ENCODE results near the gene TFRC.
"Not testable (repeated sequence)": the region's sequence is repeated elsewhere in the genome, so short reads cannot be mapped to it uniquely, and the experiment has no call there.

The TFRC gene

DNA sequence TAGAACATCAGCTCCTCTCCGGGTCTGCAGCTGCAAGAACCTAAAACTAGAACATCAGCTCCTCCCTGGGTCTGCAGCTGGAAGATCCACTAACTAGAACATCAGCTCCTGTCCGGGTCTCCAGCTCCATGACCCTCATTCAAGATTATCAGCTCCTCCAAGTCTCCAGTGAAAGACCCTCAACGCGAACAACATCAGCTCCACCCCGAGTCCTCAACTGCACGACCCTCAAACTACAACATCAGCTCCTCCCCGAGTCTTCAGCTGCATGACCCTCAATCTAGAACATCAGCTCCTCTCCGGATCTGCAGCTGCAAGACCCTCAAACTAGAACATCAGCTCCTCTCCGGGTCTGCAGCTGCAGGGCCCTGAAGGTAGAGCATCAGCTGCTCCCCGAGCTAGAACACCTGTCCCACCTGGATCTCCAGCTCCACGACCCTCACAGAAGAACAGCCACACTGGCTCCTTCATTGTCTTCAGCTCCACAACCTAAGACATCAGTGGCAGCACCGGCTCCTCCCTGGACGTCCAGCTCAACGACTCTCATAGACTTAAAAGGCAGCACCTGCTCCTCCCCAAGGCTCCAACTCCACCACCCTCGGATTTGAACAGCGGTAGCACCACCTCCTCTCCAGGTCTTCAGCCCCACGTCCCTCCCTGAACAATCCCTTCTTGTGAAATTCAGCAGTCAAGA is 77.4 kb downstream of the TFRC start:
- not testable (repeated sequence) for DNase-seq (ENCODE audit: low read depth, low spot score)

DNA sequence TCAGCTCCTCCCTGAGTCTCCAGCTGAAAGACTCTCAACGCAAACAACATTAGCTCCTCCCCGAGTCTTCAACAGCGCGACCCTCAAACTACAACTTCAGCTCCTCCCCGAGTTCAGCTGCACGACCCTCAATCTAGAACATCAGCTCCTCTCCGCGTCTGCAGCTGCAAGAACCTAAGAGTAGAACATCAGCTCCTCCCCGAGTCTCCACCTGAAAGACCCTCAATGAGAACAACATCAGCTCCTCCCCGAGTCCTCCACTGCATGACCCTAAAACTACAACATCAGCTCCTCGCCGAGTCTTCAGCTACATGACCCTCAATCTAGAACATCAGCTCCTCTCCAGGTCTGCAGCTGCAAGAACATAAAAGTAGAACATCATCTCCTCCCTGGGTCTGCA is 78.3 kb downstream of the TFRC start:
- DNase-seq (ENCODE audit: low read depth, low spot score) = no peak

DNA sequence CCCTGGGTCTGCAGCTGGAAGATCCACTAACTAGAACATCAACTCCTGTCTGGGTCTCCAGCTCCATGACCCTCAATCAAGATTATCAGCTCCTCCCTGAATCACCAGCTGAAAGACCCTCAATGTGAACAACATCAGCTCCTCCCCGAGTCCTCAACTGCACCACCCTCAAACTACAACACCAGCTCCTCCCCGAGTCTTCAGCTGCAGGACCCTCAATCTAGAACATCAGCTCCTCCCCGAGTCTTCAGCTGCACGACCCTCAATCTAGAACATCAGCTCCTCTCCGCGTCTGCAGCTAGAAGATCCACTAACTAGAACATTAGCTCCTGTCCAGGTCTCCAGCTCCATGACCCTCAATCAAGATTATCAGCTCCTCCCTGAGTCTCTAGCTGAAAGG is 79.2 kb downstream of the TFRC start:
- DNase-seq (ENCODE audit: low read depth, low spot score) = not testable (repeated sequence)

DNA sequence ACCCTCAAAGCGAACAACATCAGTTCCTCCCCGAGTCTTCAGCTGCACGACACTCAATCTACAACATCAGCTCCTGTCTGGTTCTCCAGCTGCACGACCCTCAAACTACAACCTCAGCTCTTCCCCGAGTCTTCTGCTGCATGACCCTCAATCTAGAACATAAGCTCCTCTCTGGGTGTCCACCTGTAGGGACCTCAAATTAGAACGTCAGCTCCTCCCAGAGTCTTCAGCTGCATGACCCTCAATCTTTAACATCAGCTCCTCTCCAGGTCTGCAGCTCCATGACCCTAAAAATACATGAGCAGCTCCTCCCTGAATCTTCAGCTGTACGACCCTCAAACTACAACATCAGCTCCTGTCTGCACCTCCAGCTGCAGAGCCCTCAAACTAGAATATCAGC is 80.7 kb downstream of the TFRC start:
- not testable (repeated sequence) for DNase-seq (ENCODE audit: low read depth, low spot score)

DNA sequence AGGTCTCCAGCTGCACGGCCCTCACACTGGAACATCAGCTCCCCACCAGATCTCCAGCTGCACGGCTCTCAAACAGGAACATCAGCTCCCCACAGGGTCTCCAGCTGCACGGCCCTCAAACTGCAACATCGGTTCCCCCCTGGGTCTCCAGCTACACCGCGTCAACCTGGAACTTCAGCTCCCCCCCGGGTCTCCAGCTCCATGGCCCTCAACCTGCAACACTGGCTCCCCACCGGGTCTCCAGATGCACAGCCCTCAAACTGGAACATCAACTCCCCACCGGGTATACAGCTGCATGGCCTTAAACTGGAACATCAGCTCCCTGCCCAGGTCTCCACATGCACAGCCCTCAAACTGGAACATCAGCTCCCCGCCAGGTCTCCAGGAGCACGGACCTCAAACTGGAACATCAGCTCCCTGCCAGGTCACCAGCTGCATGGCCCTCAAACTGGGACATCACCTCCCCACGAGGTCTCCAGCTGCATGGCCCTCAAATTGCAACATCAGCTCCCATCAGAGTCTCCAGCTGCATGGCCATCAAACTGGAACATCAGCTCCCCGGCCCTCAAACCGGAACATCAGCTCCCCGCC is 81.4 kb downstream of the TFRC start:
- not testable (repeated sequence) for DNase-seq (ENCODE audit: low read depth, low spot score)

DNA sequence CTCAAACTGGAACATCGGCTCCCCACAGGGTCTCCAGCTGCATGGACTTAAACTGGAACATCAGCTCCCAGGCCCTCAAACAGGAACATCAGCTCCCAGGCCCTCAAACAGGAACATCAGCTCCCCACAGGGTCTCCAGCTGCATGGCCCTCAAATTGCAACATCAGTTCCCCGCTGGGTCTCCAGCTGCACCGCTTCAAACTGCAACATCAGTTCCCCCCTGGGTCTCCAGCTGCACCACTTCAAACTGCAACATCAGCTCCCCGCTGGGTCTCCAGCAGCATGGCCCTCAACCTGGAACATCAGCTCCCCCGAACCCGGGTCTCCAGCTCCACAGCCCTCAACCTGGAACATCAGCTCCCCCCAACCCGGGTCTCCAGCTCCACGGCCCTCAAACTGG is 82.0 kb downstream of the TFRC start:
- no peak for DNase-seq (ENCODE audit: low read depth, low spot score)

Measured in astrocyte of the hippocampus (primary cell).